HG03280 (cell line): ENCODE measurements around the gene NCOA5.
A peak's percentile ranks its signal among the peaks of the same experiment; 100 is the strongest.
"Not testable (repeated sequence)": the region's sequence is repeated elsewhere in the genome, so short reads cannot be mapped to it uniquely, and the experiment has no call there.

ENCODE experiments used
- ATAC-seq: cut with Tn5 transposase; IDR thresholded peaks from one replicate; pipeline ENCODE4 v1.9.1; 2021; ENCODE audit warnings: mild to moderate bottlenecking, moderate library complexity; ENCODE audit not compliant: unreplicated experiment

The NCOA5 gene

GRCh38 chr20:46093531-46093930 is 3.8 kb upstream of the NCOA5 start:
- ATAC-seq: no peak

GRCh38 chr20:46091622-46092535 is 2.1 kb upstream of the NCOA5 start:
- ATAC-seq: not testable (repeated sequence)

DNA sequence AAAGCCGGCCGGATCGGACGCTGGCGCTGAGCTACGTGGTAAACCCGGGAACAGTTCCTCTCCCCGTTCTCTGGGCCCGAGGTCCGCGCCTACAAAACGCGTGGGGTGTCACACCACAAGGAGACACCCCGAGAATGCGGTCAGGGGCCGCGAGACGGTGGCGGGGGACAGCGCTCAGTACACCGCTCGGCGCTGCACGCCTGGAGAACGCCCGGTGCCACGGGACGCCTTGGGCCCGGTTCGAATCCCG is 670 bp downstream of the NCOA5 start:
- ATAC-seq: peak; percentile 18

DNA sequence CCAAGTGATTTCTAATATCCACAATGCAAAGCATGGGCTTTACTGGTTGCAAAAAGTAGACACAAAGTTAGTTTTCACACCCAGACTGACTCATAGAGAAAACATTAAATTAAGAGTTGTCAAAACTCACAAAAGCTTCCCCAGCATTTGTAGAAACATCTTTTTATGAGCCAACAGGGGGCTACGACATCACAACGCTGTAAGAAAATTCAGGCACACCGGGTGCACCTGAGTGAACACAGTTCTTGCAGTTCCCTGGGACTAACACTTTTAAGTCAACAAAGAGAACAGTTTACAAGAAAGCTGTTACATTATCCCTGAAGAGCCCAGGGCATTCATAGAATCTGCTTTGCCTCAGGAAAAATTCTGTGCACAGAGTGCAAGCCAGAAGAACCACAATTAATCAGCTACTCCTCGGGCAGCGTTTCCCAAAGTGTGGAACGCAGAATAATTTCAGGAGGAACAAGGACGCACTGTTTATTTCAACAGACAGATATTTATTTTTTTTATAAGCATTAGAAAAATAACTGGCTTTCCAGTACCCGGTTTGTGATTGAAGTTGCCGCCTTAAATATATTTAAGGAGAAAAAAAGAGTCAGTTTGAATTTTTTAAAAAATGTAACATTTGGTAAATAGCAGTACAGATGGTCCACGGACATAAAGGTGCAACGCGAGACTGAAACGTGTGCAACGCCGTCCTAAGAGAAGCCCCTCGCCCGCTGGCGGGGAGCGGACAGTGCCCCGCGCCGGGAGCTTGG is 1.2 kb downstream of the NCOA5 start:
- ATAC-seq: no peak

- ATAC-seq: no peak
Measured at GRCh38 chr20:46087161-46087560, 2.6 kb downstream of the NCOA5 start.

- ATAC-seq: no peak
Measured at GRCh38 chr20:46085179-46085851, 4.4 kb downstream of the NCOA5 start.

DNA sequence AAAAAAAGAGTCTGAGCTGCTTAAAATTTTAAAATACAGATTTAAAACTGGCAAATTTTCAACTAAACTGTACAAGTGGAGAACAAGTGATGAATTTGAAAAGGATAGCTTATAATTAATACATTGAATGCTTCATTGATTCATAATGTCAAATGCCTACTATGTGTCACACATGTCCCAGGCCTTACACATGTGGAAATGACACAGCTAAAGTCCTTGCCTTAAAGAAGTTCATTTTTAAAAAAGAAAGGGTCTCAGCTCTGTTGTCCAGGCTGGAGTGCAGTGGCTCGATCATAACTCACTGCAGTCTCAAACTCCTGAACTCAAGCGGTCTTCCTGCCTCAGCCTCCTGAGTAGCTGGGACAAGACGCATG is 5.0 kb downstream of the NCOA5 start:
- ATAC-seq: no peak

GRCh38 chr20:46083531-46084061 is 6.2 kb downstream of the NCOA5 start:
- no peak for ATAC-seq

GRCh38 chr20:46083101-46083500 is 6.7 kb downstream of the NCOA5 start:
- no peak for ATAC-seq

GRCh38 chr20:46081074-46081473 is 8.7 kb downstream of the NCOA5 start:
- no peak for ATAC-seq

DNA sequence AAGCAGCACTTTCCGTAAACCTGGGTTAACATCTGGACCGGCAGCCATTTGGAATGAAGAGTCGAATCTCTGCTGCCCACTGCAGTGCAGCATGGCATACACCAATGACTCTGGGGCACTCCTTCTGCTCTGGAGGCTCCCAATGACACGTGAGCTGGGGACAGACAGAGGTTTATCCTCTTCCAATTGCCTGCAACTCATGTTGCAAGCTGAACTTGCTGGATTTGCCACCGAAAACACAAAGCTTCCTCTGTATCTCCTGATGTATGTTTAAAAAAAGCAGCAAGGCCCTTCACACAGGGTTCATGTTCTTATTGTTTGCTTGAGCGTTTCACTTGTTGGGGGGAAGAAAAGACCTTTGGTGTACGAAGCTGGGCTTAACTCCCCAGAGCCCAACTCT is 10.8 kb downstream of the NCOA5 start:
- ATAC-seq: no peak

DNA sequence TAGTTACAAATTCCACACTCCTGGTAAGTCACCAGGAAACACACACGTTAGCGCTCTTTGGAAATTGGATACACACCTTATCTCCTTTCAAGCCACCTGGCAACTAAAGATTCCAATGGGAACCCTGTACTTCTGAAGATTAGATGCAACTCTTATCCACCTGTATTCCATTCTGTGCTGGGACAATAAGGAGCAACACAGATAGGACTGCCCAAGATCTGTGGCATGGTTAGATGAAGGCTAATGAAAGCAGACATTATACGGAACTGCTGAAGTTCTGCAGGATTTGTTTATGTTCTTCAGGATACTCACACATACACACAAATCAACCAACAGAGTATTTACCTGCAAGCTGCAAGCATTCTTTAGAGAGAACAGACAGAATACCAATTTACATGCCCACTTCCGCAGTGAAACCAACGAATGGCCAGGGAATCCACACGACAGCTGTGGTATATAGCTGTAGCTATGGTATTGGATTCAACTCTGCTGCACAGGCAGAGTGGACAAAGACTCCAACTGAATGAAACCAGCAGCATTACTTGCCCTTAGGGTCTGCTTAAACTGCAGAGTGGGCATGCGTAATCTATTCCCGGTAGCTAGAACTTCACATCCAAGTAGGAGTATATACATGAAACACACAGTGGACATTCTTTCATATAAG is 12.0 kb downstream of the NCOA5 start:
- no peak for ATAC-seq

DNA sequence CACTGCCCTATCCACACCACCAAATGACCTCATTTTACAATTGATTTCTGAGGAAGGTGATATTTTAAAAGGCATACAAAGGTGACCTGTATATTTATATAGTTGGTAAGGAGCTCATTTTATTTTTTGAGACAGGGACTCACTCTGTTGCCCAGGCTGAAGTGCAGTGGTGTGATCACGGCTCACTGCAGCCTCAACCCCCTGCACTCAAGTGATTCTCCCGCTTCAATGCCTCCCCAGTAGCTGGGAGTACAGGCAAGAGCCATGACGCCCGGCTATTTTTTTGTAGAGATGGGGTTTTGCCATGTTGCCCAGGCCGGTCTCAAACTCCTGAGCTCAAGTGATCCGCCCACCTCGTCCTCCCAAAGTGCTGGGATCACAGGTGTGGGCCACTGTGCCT is 13.0 kb downstream of the NCOA5 start:
- no peak for ATAC-seq

GRCh38 chr20:46074006-46074405 is 15.8 kb downstream of the NCOA5 start:
- ATAC-seq: no peak

GRCh38 chr20:46073443-46073842 is 16.3 kb downstream of the NCOA5 start:
- ATAC-seq: no peak

- no peak for ATAC-seq
Measured at GRCh38 chr20:46073024-46073423, 16.7 kb downstream of the NCOA5 start.

- no peak for ATAC-seq
Measured at GRCh38 chr20:46071573-46071972, 18.2 kb downstream of the NCOA5 start.

- ATAC-seq: no peak
Measured at GRCh38 chr20:46070215-46070900, 19.4 kb downstream of the NCOA5 start.

DNA sequence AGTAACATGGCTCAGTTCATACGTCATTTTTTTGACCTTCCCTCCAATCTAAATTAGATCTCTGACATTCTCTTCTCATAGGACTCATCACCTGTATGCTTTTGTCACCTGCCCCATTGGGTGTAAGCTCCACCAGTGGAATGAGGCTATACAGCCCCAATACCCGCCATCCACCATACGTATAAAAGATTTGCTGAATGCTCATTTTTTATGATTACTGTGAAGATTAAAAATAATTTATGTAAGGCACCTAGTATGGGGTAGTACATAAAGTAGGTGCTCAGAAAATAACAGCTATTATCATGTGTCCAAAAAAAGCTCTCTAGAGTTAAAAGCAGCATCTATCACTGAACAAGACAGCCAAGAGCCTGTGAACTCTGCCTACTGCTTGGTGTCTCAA is 24.1 kb downstream of the NCOA5 start:
- no peak for ATAC-seq

GRCh38 chr20:46065006-46065405 is 24.8 kb downstream of the NCOA5 start:
- ATAC-seq: no peak

- ATAC-seq: no peak
Measured at GRCh38 chr20:46063652-46064054, 26.1 kb downstream of the NCOA5 start.
